ENCODE data around the gene RIBC2.

Gene RIBC2

DNA sequence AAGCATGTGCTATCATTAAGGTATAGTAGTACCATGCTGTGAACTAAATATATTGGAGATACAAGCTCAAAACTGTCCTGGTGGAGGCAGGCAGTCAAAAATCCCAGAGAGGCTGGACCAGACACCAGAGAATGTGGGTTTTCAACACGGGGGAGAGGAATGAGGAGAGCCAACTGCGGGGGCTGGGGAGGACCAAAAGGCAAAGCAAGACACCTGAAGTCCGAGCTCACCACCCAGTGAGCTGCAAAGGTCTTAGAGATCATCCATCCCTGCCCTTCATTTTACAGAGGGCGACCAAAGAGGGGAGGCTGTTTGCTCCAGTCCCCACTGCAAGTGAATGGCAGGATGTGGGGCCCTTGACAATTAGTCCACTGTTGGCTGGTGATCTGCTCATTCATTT is 10.0 kb downstream of the RIBC2 start:
- TF ChIP-seq, protein P1, sequence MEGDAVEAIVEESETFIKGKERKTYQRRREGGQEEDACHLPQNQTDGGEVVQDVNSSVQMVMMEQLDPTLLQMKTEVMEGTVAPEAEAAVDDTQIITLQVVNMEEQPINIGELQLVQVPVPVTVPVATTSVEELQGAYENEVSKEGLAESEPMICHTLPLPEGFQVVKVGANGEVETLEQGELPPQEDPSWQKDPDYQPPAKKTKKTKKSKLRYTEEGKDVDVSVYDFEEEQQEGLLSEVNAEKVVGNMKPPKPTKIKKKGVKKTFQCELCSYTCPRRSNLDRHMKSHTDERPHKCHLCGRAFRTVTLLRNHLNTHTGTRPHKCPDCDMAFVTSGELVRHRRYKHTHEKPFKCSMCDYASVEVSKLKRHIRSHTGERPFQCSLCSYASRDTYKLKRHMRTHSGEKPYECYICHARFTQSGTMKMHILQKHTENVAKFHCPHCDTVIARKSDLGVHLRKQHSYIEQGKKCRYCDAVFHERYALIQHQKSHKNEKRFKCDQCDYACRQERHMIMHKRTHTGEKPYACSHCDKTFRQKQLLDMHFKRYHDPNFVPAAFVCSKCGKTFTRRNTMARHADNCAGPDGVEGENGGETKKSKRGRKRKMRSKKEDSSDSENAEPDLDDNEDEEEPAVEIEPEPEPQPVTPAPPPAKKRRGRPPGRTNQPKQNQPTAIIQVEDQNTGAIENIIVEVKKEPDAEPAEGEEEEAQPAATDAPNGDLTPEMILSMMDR (IDR thresholded peaks at IDR 0.05; ENCODE audit: control insufficient read depth, insufficient read depth, low read depth, low read length, missing control alignments) = no peak
- no peak for DNase-seq (ENCODE audit: low read depth)
- no peak overlapping the region for H3K4me3 ChIP-seq (ENCODE audit: control insufficient read depth, low read depth, low read length)

DNA sequence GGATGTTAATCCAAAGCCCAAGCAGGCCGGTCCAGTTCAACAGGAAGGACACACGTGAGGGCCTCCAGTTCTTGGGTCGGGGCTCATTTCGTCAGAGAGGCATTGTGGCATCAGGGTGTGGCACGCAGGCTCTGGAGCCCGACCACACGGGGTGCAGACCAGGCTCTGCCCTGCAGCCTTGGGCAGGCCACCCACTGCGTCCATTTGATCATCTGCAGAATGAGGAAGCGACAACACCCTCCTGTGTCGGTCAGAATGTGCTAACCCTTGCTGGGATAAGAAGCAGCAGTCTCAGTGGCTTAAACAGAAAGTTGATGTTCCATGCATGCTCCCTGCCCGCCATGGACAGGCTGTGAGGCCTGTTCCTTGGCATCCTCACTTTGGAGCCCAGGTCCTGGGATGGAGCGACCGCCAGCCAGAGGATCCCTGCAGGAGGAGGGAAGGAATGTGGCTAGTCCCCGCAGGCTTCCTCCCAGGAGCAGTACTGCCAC is 10.8 kb downstream of the RIBC2 start:
- DNase-seq (ENCODE audit: low read depth) = no peak
- H3K4me3 ChIP-seq (ENCODE audit: control insufficient read depth, low read depth, low read length) = no peak overlapping the region
- TF ChIP-seq, protein P1 (IDR thresholded peaks at IDR 0.05; ENCODE audit: control insufficient read depth, insufficient read depth, low read depth, low read length, missing control alignments) = no peak

- DNase-seq (ENCODE audit: low read depth) = no peak
- TF ChIP-seq, protein P1 (IDR thresholded peaks at IDR 0.05; ENCODE audit: control insufficient read depth, insufficient read depth, low read depth, low read length, missing control alignments) = no peak
- no peak overlapping the region for H3K4me3 ChIP-seq (ENCODE audit: control insufficient read depth, low read depth, low read length)
Measured at GRCh38 chr22:45425101-45425500, 11.6 kb downstream of the RIBC2 start.

DNA sequence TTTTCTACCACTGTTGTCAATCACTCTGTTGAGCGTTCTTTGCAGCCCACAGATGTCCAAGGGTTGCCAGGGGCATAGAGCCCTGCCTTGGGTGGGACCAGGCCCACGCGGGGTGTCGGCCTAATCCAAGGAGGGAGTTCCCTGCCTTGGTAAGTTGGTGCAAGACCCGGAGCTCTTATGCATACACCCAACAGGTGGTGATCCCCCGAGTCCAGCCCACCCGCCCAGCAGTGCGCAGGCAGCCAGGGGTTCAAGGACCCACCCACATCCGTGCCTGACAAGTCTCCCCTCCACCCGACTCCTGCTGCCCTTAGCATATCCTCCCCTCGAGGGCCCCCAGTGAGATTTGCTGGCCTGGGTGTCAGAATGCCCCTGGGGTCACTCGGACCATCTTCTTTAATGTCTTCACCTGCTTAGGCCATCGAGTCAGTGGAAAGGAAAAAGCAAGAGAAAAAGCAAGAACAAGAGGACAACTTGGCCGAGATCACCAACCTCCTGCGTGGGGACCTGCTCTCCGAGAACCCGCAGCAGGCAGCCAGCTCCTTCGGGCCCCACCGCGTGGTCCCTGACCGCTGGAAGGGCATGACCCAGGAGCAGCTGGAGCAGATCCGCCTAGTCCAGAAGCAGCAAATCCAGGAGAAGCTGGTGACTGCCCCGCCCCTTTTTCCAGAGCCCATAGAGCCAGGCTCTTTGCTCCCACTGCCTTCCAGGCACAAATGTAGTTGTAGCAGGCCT is 12.2 kb downstream of the RIBC2 start:
- H3K4me3 ChIP-seq (ENCODE audit: control insufficient read depth, low read depth, low read length) = no peak overlapping the region
- DNase-seq (ENCODE audit: low read depth) = no peak
- TF ChIP-seq, protein P1 (IDR thresholded peaks at IDR 0.05; ENCODE audit: control insufficient read depth, insufficient read depth, low read depth, low read length, missing control alignments) = no peak

- no peak for DNase-seq (ENCODE audit: low read depth)
- TF ChIP-seq, protein P1 (IDR thresholded peaks at IDR 0.05; ENCODE audit: control insufficient read depth, insufficient read depth, low read depth, low read length, missing control alignments) = no peak
- no peak overlapping the region for H3K4me3 ChIP-seq (ENCODE audit: control insufficient read depth, low read depth, low read length)
Measured at GRCh38 chr22:45426387-45426786, 12.9 kb downstream of the RIBC2 start.

- no peak for DNase-seq (ENCODE audit: low read depth)
- TF ChIP-seq, protein P1 (IDR thresholded peaks at IDR 0.05; ENCODE audit: control insufficient read depth, insufficient read depth, low read depth, low read length, missing control alignments) = no peak
- no peak overlapping the region for H3K4me3 ChIP-seq (ENCODE audit: control insufficient read depth, low read depth, low read length)
Measured at GRCh38 chr22:45427114-45427513, 13.6 kb downstream of the RIBC2 start.

Measured in AG09309 (cell line).